Erythroblast (primary cell): ENCODE measurements around the gene TTC39B.

Experiments
- GATA1 ChIP-seq: IDR thresholded peaks from 2 replicates; pipeline ENCODE4 v1.6.1; 2011; ENCODE audit warnings: low read depth, mild to moderate bottlenecking, control low read depth, low read length, moderate library complexity
- POLR2A ChIP-seq: IDR thresholded peaks from 2 replicates; pipeline ENCODE4 v1.6.1; 2011; ENCODE audit warnings: mild to moderate bottlenecking, low read length

GRCh38 chr9:15253786-15254185 lies 53.2 kb downstream of the TTC39B start:
- TF ChIP-seq POLR2A (no peak), GATA1 (no peak)
